HG02623 (cell line): ENCODE results near the gene CNTRL.
A peak's percentile ranks its signal among the peaks of the same experiment; 100 is the strongest.
"Not testable (repeated sequence)": the region's sequence is repeated elsewhere in the genome, so short reads cannot be mapped to it uniquely, and the experiment has no call there.

Experiments
- ATAC-seq: cut with Tn5 transposase; IDR thresholded peaks from one replicate; pipeline ENCODE4 v1.9.1; 2021; ENCODE audit warnings: moderate library complexity; ENCODE audit not compliant: unreplicated experiment

Gene CNTRL

GRCh38 chr9:121074370-121075250, at the start of gene CNTRL:
TSS of gene CNTRL (plus strand) at chr9:121074955. CDS start at chr9:121088327, 13,372 bp downstream.
- peak; percentile 64 for ATAC-seq

GRCh38 chr9:121026260-121026691, 48.5 kb upstream of the CNTRL start:
- no peak for ATAC-seq

- ATAC-seq: no peak
Measured at GRCh38 chr9:121026768-121027167, 48.0 kb upstream of the CNTRL start.

GRCh38 chr9:121028285-121028684, 46.5 kb upstream of the CNTRL start:
- not testable (repeated sequence) for ATAC-seq

- ATAC-seq: no peak
Measured at GRCh38 chr9:121029469-121029868, 45.3 kb upstream of the CNTRL start.

- no peak for ATAC-seq
Measured at GRCh38 chr9:121034529-121034928, 40.2 kb upstream of the CNTRL start.

GRCh38 chr9:121035717-121036116, 39.0 kb upstream of the CNTRL start:
- not testable (repeated sequence) for ATAC-seq

- ATAC-seq: no peak
Measured at GRCh38 chr9:121038362-121038761, 36.4 kb upstream of the CNTRL start.

GRCh38 chr9:121038804-121039203, 36.0 kb upstream of the CNTRL start:
- ATAC-seq: no peak

GRCh38 chr9:121048175-121048574, 26.6 kb upstream of the CNTRL start:
- ATAC-seq: no peak

- ATAC-seq: no peak
Measured at GRCh38 chr9:121048618-121049017, 26.1 kb upstream of the CNTRL start.

GRCh38 chr9:121050128-121050988, 24.4 kb upstream of the CNTRL start, which contains the start of gene C5:
TSS of gene C5 (minus strand) at chr9:121050275. CDS start at chr9:121050246, 29 bp downstream.
- ATAC-seq: no peak

GRCh38 chr9:121053544-121053943, 21.2 kb upstream of the CNTRL start:
- no peak for ATAC-seq

GRCh38 chr9:121055642-121056143, 19.1 kb upstream of the CNTRL start:
- no peak for ATAC-seq

GRCh38 chr9:121057821-121058220, 16.9 kb upstream of the CNTRL start:
- ATAC-seq: no peak

GRCh38 chr9:121059513-121059912, 15.2 kb upstream of the CNTRL start:
- ATAC-seq: no peak

- no peak for ATAC-seq
Measured at GRCh38 chr9:121059998-121060636, 14.6 kb upstream of the CNTRL start.

GRCh38 chr9:121066850-121067249, 7.9 kb upstream of the CNTRL start:
- no peak for ATAC-seq

- no peak for ATAC-seq
Measured at GRCh38 chr9:121067640-121068039, 7.1 kb upstream of the CNTRL start.

- ATAC-seq: no peak
Measured at GRCh38 chr9:121069396-121069795, 5.4 kb upstream of the CNTRL start.

GRCh38 chr9:121071370-121071755, 3.4 kb upstream of the CNTRL start:
- ATAC-seq: no peak
